T-helper 2 cell treated with Interferon-gamma antibody and Interleukin-4, amounts not matched to agents 100 ng/mL and 5 ng/mL, for 36 hours (primary cell): Measurements from ENCODE around the gene MMP7. TPM values are rescaled to one million over a fixed set of nuclear protein-coding genes. Genes with fewer than 3 reads are reported as not detected.

Experiments used
- intact Hi-C: fragments of 100-400 bp; cut with micrococcal nuclease; formaldehyde crosslinking; loops from one replicate; pipeline ENCODE4 v1.15.1; 2023
- total RNA-seq: library from RNA; stranded (reverse); gene quantifications from 2 replicates; pipeline ENCODE4 v1.2.3, GENCODE V29; 2022

Gene MMP7
- total RNA-seq: not detected in 2 replicates

GRCh38 chr11:102530558-102530957, at the start of gene MMP7:
Gene MMP7 (minus strand): TSS chr11:102530747. CDS start chr11:102530700, 47 bp downstream.
- intact Hi-C loops: no loop called here

GRCh38 chr11:102577723-102578122, 47.2 kb upstream of the MMP7 start:
- intact Hi-C loops: loop anchor here (1.0 kb wide), 1 partner anchor 17 kb away; no protein-coding TSS in a partner anchor

GRCh38 chr11:102577182-102577581, 46.6 kb upstream of the MMP7 start:
- intact Hi-C loops: loop anchor here (1.0 kb wide), 1 partner anchor 17 kb away; no protein-coding TSS in a partner anchor

GRCh38 chr11:102576350-102576749, 45.8 kb upstream of the MMP7 start:
- intact Hi-C loops: no loop called here

- intact Hi-C loops: no loop called here
Observed at GRCh38 chr11:102575012-102575411, 44.5 kb upstream of the MMP7 start.

GRCh38 chr11:102573851-102574250, 43.3 kb upstream of the MMP7 start:
- intact Hi-C loops: no loop called here

GRCh38 chr11:102572554-102573220, 42.1 kb upstream of the MMP7 start:
- intact Hi-C loops: no loop called here

GRCh38 chr11:102568851-102569250, 38.3 kb upstream of the MMP7 start:
- intact Hi-C loops: no loop called here

GRCh38 chr11:102566112-102566511, 35.6 kb upstream of the MMP7 start:
- intact Hi-C loops: no loop called here

- intact Hi-C loops: loop anchor here (5.0 kb wide), 1 partner anchor 48 kb away; no protein-coding TSS in a partner anchor
Observed at GRCh38 chr11:102564110-102564509, 33.6 kb upstream of the MMP7 start.

GRCh38 chr11:102561636-102562035, 31.1 kb upstream of the MMP7 start:
- intact Hi-C loops: loop anchor here (2.0 to 5.0 kb wide), 2 partner anchors 37 to 51 kb away; no protein-coding TSS in a partner anchor

GRCh38 chr11:102560555-102561011, 30.0 kb upstream of the MMP7 start:
- intact Hi-C loops: loop anchor here (1.0 to 5.0 kb wide), 5 partner anchors 17 to 243 kb away; partner anchors contain the start of genes BIRC3 and TMEM123

GRCh38 chr11:102559839-102560238, 29.3 kb upstream of the MMP7 start:
- intact Hi-C loops: loop anchor here (1.0 to 5.0 kb wide), 5 partner anchors 17 to 243 kb away; partner anchors contain the start of genes BIRC3 and TMEM123

- intact Hi-C loops: no loop called here
Observed at GRCh38 chr11:102555091-102555490, 24.5 kb upstream of the MMP7 start.

- intact Hi-C loops: no loop called here
Observed at GRCh38 chr11:102553835-102554282, 23.3 kb upstream of the MMP7 start.

- intact Hi-C loops: no loop called here
Observed at GRCh38 chr11:102552447-102553194, 22.1 kb upstream of the MMP7 start.

- intact Hi-C loops: no loop called here
Observed at GRCh38 chr11:102552020-102552419, 21.5 kb upstream of the MMP7 start.

- intact Hi-C loops: no loop called here
Observed at GRCh38 chr11:102551169-102551781, 20.7 kb upstream of the MMP7 start.

GRCh38 chr11:102546923-102547471, 16.4 kb upstream of the MMP7 start:
- intact Hi-C loops: no loop called here

GRCh38 chr11:102546427-102546826, 15.9 kb upstream of the MMP7 start:
- intact Hi-C loops: no loop called here

GRCh38 chr11:102545701-102546100, 15.2 kb upstream of the MMP7 start:
- intact Hi-C loops: no loop called here
